Germinal center (tissue), 1 donor: ENCODE measurements around the gene SP2.

Experiments used
- DNase-seq: peaks from one replicate; pipeline ENCODE4 v3.0.0; 2012; ENCODE audit warnings: mixed read lengths, low spot score

The SP2 gene

DNA sequence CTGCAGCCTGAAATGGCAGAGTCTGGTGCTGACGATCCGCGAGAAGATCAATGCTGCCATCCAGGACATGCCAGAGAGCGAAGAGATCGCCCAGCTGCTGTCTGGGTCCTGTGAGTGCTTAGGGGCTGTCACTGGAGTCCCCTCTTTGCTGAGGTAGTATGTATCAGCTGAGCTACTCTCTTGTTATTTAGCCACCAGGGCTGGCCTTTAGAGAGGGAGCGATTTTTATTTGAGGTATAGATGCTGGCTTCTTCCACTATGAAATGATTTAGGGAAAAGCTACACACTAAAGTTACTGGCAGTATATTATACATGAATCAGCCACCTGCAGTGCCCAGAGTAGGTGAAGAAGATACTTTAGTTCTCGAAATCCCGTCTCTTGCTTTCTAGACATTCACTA lies 77.5 kb downstream of the SP2 start:
- no peak for DNase-seq

DNA sequence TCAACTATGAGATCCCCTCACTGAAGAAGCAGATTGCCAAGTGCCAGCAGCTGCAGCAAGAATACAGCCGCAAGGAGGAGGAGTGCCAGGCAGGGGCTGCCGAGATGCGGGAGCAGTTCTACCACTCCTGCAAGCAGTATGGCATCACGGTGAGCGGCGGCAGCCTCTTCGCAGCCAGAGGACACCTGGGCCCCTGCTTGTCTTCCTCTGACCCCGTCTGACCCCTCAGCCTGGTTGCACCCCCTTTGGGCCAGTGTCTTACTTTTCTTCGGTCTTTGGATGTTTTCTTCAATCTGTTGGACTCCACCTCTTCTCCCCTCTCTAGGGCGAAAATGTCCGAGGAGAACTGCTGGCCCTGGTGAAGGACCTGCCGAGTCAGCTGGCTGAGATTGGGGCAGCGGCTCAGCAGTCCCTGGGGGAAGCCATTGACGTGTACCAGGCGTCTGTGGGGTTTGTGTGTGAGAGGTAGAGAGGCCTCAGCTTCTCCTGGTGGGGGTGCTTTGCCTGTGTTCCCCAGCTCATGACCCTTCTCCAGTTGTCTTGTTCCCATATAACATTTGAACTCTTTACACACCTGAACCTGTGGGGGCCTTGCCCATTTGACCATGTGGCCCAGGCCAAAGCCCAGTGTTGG lies 79.3 kb downstream of the SP2 start:
- no peak for DNase-seq

DNA sequence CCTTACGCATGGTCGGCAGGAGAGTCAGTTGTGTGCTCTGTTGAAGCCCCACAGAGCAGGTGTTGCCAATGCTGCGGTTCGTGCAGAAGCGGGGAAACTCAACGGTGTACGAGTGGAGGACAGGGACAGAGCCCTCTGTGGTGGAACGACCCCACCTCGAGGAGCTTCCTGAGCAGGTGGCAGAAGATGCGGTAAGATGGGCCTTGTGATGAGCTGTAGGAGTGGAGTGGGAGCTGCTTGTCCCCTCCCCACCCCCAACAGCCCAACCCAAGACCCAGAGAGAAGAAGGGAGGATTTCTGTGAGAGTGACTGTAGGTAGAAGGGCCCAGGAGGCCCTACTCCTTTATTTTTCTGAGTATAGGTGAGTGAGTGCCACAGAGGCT lies 79.8 kb downstream of the SP2 start:
- no peak for DNase-seq

DNA sequence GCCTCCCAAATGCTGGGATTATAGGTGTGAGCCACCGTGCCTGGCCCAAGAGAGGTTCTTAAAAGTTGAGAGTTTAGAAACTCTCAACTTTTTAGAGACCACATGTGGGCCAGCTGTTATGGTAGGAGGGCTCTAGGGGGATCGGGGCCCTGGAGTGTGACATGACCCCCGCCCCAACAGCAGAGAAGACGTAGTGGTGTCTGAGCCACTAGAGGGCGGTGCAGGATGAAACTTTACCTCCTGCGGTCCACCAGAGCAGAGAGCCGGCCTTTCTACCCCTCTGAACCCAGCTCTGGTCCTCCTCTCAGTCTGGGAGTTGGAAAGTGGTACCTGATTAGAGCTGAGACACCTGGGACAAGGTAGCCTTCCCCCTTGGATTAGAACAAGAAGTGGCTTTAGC lies 82.3 kb downstream of the SP2 start:
- DNase-seq: peak; percentile 84
